Astrocyte of the cerebellum (primary cell): ENCODE measurements around the gene OPN1SW.

ENCODE experiments used
- DNase-seq: peaks from one replicate; pipeline ENCODE4 v3.0.0-alpha.2; 2011; ENCODE audit warnings: low read depth
- H3K4me3 ChIP-seq: 2 replicates; pipeline ENCODE4 v1.5.1; 2011; ENCODE audit warnings: mild to moderate bottlenecking, low read depth, low read length, moderate library complexity
- in situ Hi-C: cut with HindIII; loops from 2 replicates; pipeline ENCODE4 v1.10.0; 2017; ENCODE audit warnings: low sequenced_read_pairs
- TF ChIP-seq, protein P1 (sequence below): IDR thresholded peaks from 2 replicates; pipeline ENCODE4 v1.5.1; 2012; ENCODE audit warnings: low read length, low read depth, moderate library complexity, mild to moderate bottlenecking; ENCODE audit errors: missing control alignments

The OPN1SW gene

GRCh38 chr7:128726737-128727072 lies 48.9 kb downstream of the OPN1SW start:
- H3K4me3 ChIP-seq: no peak overlapping the region
- in situ Hi-C loops: no loop called here
- TF ChIP-seq, protein P1, sequence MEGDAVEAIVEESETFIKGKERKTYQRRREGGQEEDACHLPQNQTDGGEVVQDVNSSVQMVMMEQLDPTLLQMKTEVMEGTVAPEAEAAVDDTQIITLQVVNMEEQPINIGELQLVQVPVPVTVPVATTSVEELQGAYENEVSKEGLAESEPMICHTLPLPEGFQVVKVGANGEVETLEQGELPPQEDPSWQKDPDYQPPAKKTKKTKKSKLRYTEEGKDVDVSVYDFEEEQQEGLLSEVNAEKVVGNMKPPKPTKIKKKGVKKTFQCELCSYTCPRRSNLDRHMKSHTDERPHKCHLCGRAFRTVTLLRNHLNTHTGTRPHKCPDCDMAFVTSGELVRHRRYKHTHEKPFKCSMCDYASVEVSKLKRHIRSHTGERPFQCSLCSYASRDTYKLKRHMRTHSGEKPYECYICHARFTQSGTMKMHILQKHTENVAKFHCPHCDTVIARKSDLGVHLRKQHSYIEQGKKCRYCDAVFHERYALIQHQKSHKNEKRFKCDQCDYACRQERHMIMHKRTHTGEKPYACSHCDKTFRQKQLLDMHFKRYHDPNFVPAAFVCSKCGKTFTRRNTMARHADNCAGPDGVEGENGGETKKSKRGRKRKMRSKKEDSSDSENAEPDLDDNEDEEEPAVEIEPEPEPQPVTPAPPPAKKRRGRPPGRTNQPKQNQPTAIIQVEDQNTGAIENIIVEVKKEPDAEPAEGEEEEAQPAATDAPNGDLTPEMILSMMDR: no peak
- DNase-seq: no peak

- DNase-seq: no peak
- in situ Hi-C loops: no loop called here
- no peak overlapping the region for H3K4me3 ChIP-seq
- TF ChIP-seq, protein P1: no peak
Observed at GRCh38 chr7:128726059-128726736, 49.4 kb downstream of the OPN1SW start.

- in situ Hi-C loops: no loop called here
- DNase-seq: no peak
- TF ChIP-seq, protein P1: no peak
- no peak overlapping the region for H3K4me3 ChIP-seq
Observed at GRCh38 chr7:128725531-128725930, 50.1 kb downstream of the OPN1SW start.

DNA sequence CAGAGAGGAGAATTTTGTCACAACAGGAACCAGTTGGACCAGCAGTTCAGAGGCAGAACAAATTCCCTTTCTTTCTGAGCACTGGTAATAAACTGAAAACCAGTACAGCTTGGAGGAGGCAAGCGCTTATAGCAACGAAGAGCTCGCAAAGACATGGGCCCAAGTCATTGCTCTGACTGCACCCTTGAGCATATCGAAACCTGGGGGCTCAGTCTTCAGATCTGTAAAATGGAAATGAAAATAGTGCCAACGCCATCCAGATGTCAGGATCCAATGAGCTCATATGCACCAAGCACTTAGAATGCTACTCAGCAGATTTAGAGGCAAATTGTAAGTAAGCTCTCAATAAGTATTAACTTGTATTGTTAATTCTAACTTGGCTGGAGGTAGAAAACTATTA lies 50.9 kb downstream of the OPN1SW start:
- DNase-seq: no peak
- in situ Hi-C loops: no loop called here
- no peak overlapping the region for H3K4me3 ChIP-seq
- TF ChIP-seq, protein P1: no peak
